Liver (tissue), 9 donors: Measurements from ENCODE around the gene AADAC. TPM values are rescaled to one million over a fixed set of nuclear protein-coding genes. Genes with fewer than 3 reads are reported as not detected.

Experiments
- DNase-seq: peaks from one replicate; pipeline ENCODE4 v3.0.0-alpha.2; 2017; ENCODE audit warnings: low spot score
- H3K27ac ChIP-seq, 2 donors: one replicate each; pipeline ENCODE4 v1.7.0; 2013; ENCODE audit warnings: inconsistent platforms in 2 of 2, low read length in 2 of 2, control low read depth in 1 of 2, low read depth in 1 of 2, mild to moderate bottlenecking in 1 of 2
- H3K27me3 ChIP-seq, 4 donors: one replicate each; pipeline versions ENCODE4 v1.6.1 to v1.7.0; 2013; ENCODE audit warnings: low read length in 3 of 4, inconsistent platforms in 1 of 4, mild to moderate bottlenecking in 1 of 4, moderate library complexity in 1 of 4; ENCODE audit not compliant: control insufficient read depth in 4 of 4, insufficient read depth in 4 of 4
- H3K36me3 ChIP-seq, 4 donors: one replicate each; pipeline versions ENCODE4 v1.6.1 to v1.7.0; 2013; ENCODE audit warnings: low read length in 3 of 4, mild to moderate bottlenecking in 3 of 4, low read depth in 1 of 4, moderate library complexity in 1 of 4; ENCODE audit not compliant: control insufficient read depth in 4 of 4, insufficient read depth in 3 of 4
- H3K4me1 ChIP-seq, 4 donors: one replicate each; pipeline versions ENCODE4 v1.6.1 to v1.7.0; 2013; ENCODE audit warnings: low read length in 3 of 4, mild to moderate bottlenecking in 3 of 4, moderate library complexity in 1 of 4; ENCODE audit not compliant: control insufficient read depth in 4 of 4, insufficient read depth in 4 of 4
- H3K4me3 ChIP-seq, 3 donors: one replicate each; pipeline versions ENCODE4 v1.6.1 to v1.7.0; 2013; ENCODE audit warnings: low read length in 3 of 3, control low read depth in 1 of 3, low read depth in 1 of 3, mild to moderate bottlenecking in 1 of 3
- H3K9ac ChIP-seq, 2 donors: one replicate each; pipeline ENCODE4 v1.7.0; 2013; ENCODE audit warnings: low read length in 2 of 2, mild to moderate bottlenecking in 2 of 2, moderate library complexity in 2 of 2, control low read depth in 1 of 2, low read depth in 1 of 2
- H3K9me3 ChIP-seq, 4 donors: one replicate each; pipeline versions ENCODE4 v1.6.1 to v1.7.0; 2013; ENCODE audit warnings: low read length in 3 of 4; ENCODE audit not compliant: control insufficient read depth in 4 of 4
- CTCF ChIP-seq: fragments of 150-350 bp; IDR thresholded peaks from 2 replicates; pipeline ENCODE4 v1.5.1; 2017; ENCODE audit warnings: improper control_type of control experiment, low read depth, low read length; ENCODE audit not compliant: missing input control
- FOXA2 ChIP-seq: IDR thresholded peaks from 2 replicates; pipeline ENCODE4 v1.6.1; 2016; ENCODE audit warnings: antibody characterized with exemption
- GABPA ChIP-seq, 2 donors: IDR thresholded peaks in 1 of 2; conservative IDR thresholded peaks in 1 of 2; 2 replicates each; pipeline ENCODE4 v1.6.1; 2016; ENCODE audit warnings: antibody characterized with exemption in 2 of 2, mild to moderate bottlenecking in 1 of 2, moderate library complexity in 1 of 2
- HNF4A ChIP-seq, 2 donors: conservative IDR thresholded peaks; 2 replicates each; pipeline ENCODE4 v1.6.1; 2016; ENCODE audit warnings: antibody characterized with exemption in 2 of 2, mild to moderate bottlenecking in 2 of 2
- HNF4G ChIP-seq: IDR thresholded peaks from 2 replicates; pipeline ENCODE4 v1.6.1; 2016; ENCODE audit warnings: antibody characterized with exemption
- JUND ChIP-seq, 2 donors: IDR thresholded peaks; 2 replicates each; pipeline ENCODE4 v1.6.1; 2016; ENCODE audit warnings: antibody characterized with exemption in 2 of 2
- NR2F2 ChIP-seq: IDR thresholded peaks from 2 replicates; pipeline ENCODE4 v1.6.1; 2016; ENCODE audit warnings: antibody characterized with exemption
- RAD21 ChIP-seq, 2 donors: IDR thresholded peaks; 2 replicates each; pipeline ENCODE4 v1.6.1; 2016; ENCODE audit warnings: antibody characterized with exemption in 2 of 2, mild to moderate bottlenecking in 2 of 2
- RXRA ChIP-seq, 2 donors: IDR thresholded peaks; 2 replicates each; pipeline ENCODE4 v1.6.1; 2017 to 2018; ENCODE audit warnings: antibody characterized with exemption in 2 of 2, mild to moderate bottlenecking in 1 of 2
- SP1 ChIP-seq: IDR thresholded peaks from 2 replicates; pipeline ENCODE4 v1.6.1; 2018; ENCODE audit warnings: antibody characterized with exemption, mild to moderate bottlenecking
- TAF1 ChIP-seq: conservative IDR thresholded peaks from 2 replicates; pipeline ENCODE4 v1.6.1; 2016; ENCODE audit warnings: antibody characterized with exemption, mild to moderate bottlenecking
- YY1 ChIP-seq: IDR thresholded peaks from 2 replicates; pipeline ENCODE4 v1.6.1; 2016; ENCODE audit warnings: antibody characterized with exemption, mild to moderate bottlenecking
- WGBS: extraction: QIAGEN DNeasy Blood & Tissue Kit; methylation state at CpG from one replicate; pipeline ENCODE4 v1.1.7; 2013; 5-methylcytosine and 5-hydroxymethylcytosine counted together
- polyA plus RNA-seq, 2 donors: library from polyadenylated mRNA; stranded (reverse) in 1 of 2; unstranded in 1 of 2; fragments of 200-250 nt in 1 of 2; fragments of >200 nt in 1 of 2; fragmentation: Nextera tagmentation in 1 of 2; extraction: Ambion mirVana in 1 of 2; gene quantifications; one replicate each; pipeline versions ENCODE4 v1.2.1 to v1.2.3, GENCODE V29; 2013 to 2015
- total RNA-seq, 2 donors: library from RNA; depleted of rRNA; stranded (reverse); fragments of >200 nt; gene quantifications; one replicate each; pipeline ENCODE4 v1.2.3, GENCODE V29; 2014
- TF ChIP-seq, protein P1 (sequence below): IDR thresholded peaks from 2 replicates; pipeline ENCODE4 v1.6.1; 2016; ENCODE audit warnings: antibody characterized with exemption
- TF ChIP-seq, protein P2 (sequence below): IDR thresholded peaks from 2 replicates; pipeline ENCODE4 v1.6.1; 2016; ENCODE audit warnings: antibody characterized with exemption, mild to moderate bottlenecking
- TF ChIP-seq, protein P3 (sequence below): IDR thresholded peaks from 2 replicates; pipeline ENCODE4 v1.6.1; 2016; ENCODE audit warnings: antibody characterized with exemption
- TF ChIP-seq, protein P4 (sequence below): IDR thresholded peaks from 2 replicates; pipeline ENCODE4 v1.6.1; 2016; ENCODE audit warnings: antibody characterized with exemption
- donor health status: healthy.
- donor health status: healthy.
- donor health status: healthy.
- donor health status: healthy.
- donor health status: healthy.

Gene AADAC
- total and polyA plus RNA-seq, 4 donors: 144 to 321 (median 281) TPM

GRCh38 chr3:151869181-151869580, 55.3 kb downstream of the AADAC start:
- 23% methylated on average over 3 of the region's 3 CpGs for WGBS
- no peak for DNase-seq
- Histone ChIP-seq H3K4me1 (peaks cover 0 to 5% (median under 1%) of the 10 kb centered on the region in 4 donors), H3K4me3 (no peak overlapping the region), H3K9me3 (no peaks in the 10 kb centered on the region), H3K27me3 (no peaks in the 10 kb centered on the region), H3K27ac (no peak overlapping the region), H3K36me3 (no peaks in the 10 kb centered on the region), H3K9ac (no peak overlapping the region)
- TF ChIP-seq, protein P1, sequence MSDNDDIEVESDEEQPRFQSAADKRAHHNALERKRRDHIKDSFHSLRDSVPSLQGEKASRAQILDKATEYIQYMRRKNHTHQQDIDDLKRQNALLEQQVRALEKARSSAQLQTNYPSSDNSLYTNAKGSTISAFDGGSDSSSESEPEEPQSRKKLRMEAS: no peak
- no peak for TF ChIP-seq YY1
- TF ChIP-seq, protein P2, sequence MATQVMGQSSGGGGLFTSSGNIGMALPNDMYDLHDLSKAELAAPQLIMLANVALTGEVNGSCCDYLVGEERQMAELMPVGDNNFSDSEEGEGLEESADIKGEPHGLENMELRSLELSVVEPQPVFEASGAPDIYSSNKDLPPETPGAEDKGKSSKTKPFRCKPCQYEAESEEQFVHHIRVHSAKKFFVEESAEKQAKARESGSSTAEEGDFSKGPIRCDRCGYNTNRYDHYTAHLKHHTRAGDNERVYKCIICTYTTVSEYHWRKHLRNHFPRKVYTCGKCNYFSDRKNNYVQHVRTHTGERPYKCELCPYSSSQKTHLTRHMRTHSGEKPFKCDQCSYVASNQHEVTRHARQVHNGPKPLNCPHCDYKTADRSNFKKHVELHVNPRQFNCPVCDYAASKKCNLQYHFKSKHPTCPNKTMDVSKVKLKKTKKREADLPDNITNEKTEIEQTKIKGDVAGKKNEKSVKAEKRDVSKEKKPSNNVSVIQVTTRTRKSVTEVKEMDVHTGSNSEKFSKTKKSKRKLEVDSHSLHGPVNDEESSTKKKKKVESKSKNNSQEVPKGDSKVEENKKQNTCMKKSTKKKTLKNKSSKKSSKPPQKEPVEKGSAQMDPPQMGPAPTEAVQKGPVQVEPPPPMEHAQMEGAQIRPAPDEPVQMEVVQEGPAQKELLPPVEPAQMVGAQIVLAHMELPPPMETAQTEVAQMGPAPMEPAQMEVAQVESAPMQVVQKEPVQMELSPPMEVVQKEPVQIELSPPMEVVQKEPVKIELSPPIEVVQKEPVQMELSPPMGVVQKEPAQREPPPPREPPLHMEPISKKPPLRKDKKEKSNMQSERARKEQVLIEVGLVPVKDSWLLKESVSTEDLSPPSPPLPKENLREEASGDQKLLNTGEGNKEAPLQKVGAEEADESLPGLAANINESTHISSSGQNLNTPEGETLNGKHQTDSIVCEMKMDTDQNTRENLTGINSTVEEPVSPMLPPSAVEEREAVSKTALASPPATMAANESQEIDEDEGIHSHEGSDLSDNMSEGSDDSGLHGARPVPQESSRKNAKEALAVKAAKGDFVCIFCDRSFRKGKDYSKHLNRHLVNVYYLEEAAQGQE: no peak
- no peak for TF ChIP-seq RXRA (IDR thresholded peaks at IDR 0.05)
- no peak for TF ChIP-seq RAD21 (IDR thresholded peaks at IDR 0.05)
- TF ChIP-seq NR2F2: no peak
- TF ChIP-seq HNF4G: no peak
- no peak for TF ChIP-seq CTCF
- no peak for TF ChIP-seq TAF1
- no peak for TF ChIP-seq HNF4A (conservative IDR thresholded peaks at IDR 0.05)
- no peak for TF ChIP-seq SP1
- TF ChIP-seq JUND (IDR thresholded peaks at IDR 0.05): no peak
- TF ChIP-seq GABPA (IDR thresholded peaks at IDR 0.05 in 1 of 2, conservative IDR thresholded peaks at IDR 0.05 in 1 of 2): no peak
- no peak for TF ChIP-seq FOXA2
- TF ChIP-seq, protein P3, sequence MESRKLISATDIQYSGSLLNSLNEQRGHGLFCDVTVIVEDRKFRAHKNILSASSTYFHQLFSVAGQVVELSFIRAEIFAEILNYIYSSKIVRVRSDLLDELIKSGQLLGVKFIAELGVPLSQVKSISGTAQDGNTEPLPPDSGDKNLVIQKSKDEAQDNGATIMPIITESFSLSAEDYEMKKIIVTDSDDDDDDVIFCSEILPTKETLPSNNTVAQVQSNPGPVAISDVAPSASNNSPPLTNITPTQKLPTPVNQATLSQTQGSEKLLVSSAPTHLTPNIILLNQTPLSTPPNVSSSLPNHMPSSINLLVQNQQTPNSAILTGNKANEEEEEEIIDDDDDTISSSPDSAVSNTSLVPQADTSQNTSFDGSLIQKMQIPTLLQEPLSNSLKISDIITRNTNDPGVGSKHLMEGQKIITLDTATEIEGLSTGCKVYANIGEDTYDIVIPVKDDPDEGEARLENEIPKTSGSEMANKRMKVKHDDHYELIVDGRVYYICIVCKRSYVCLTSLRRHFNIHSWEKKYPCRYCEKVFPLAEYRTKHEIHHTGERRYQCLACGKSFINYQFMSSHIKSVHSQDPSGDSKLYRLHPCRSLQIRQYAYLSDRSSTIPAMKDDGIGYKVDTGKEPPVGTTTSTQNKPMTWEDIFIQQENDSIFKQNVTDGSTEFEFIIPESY: no peak
- TF ChIP-seq, protein P4, sequence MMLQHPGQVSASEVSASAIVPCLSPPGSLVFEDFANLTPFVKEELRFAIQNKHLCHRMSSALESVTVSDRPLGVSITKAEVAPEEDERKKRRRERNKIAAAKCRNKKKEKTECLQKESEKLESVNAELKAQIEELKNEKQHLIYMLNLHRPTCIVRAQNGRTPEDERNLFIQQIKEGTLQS: no peak
